GM19099 (cell line): ENCODE measurements around the gene RORC.

Source experiments
- POLR2A ChIP-seq: IDR thresholded peaks from 3 replicates; pipeline ENCODE4 v1.6.1; 2011; ENCODE audit warnings: low read depth; ENCODE audit not compliant: insufficient read length; ENCODE audit errors: extremely low read depth

The RORC gene

GRCh38 chr1:151853411-151853943 is 21.9 kb upstream of the RORC start, which contains the start of gene THEM5:
TSS of gene THEM5 (minus strand) at chr1:151853712. CDS start at chr1:151853565, 147 bp downstream.
- no peak for TF ChIP-seq POLR2A

GRCh38 chr1:151852733-151853132 is 21.1 kb upstream of the RORC start:
- TF ChIP-seq POLR2A, result no peak

GRCh38 chr1:151851886-151852285 is 20.3 kb upstream of the RORC start:
- no peak for TF ChIP-seq POLR2A

GRCh38 chr1:151849871-151850270 is 18.3 kb upstream of the RORC start:
- TF ChIP-seq POLR2A, result no peak

GRCh38 chr1:151849126-151849525 is 17.5 kb upstream of the RORC start:
- no peak for TF ChIP-seq POLR2A

GRCh38 chr1:151847867-151848596 is 16.4 kb upstream of the RORC start:
- no peak for TF ChIP-seq POLR2A

GRCh38 chr1:151846686-151847237 is 15.2 kb upstream of the RORC start:
- TF ChIP-seq POLR2A, result no peak

GRCh38 chr1:151846062-151846568 is 14.5 kb upstream of the RORC start:
- no peak for TF ChIP-seq POLR2A

GRCh38 chr1:151843398-151843797 is 11.8 kb upstream of the RORC start:
- TF ChIP-seq POLR2A, result no peak

- TF ChIP-seq POLR2A, result no peak
These were observed 9.5 kb upstream of the RORC start for GRCh38 chr1:151841141-151841540.

- no peak for TF ChIP-seq POLR2A
These were observed 8.8 kb upstream of the RORC start for GRCh38 chr1:151840421-151840820.

GRCh38 chr1:151839457-151840403 is 8.1 kb upstream of the RORC start, which contains the start of gene C2CD4D:
TSS of gene C2CD4D (minus strand) at chr1:151839820. CDS start at chr1:151838989, 831 bp downstream.
- no peak for TF ChIP-seq POLR2A

GRCh38 chr1:151839082-151839412 is 7.4 kb upstream of the RORC start:
- TF ChIP-seq POLR2A, result no peak

- TF ChIP-seq POLR2A, result no peak
These were observed 6.8 kb upstream of the RORC start for GRCh38 chr1:151838222-151839081.
